ENCODE data around the gene CNOT11.
"Not testable (repeated sequence)": the region's sequence is repeated elsewhere in the genome, so short reads cannot be mapped to it uniquely, and the experiment has no call there.

The CNOT11 gene

GRCh38 chr2:101245468-101245867 is 7.2 kb upstream of the CNOT11 start:
- not testable (repeated sequence) for DNase-seq (ENCODE audit: low spot score)

GRCh38 chr2:101248756-101249155 is 3.9 kb upstream of the CNOT11 start:
- not testable (repeated sequence) for DNase-seq (ENCODE audit: low spot score)

- DNase-seq (ENCODE audit: low spot score): no peak
These were observed 2.9 kb upstream of the CNOT11 start for GRCh38 chr2:101249826-101250225.

GRCh38 chr2:101251246-101251781 is 1.4 kb upstream of the CNOT11 start:
- DNase-seq (ENCODE audit: low spot score): not testable (repeated sequence)

- no peak for DNase-seq (ENCODE audit: low spot score)
These were observed 760 bp upstream of the CNOT11 start for GRCh38 chr2:101251844-101252407.

- DNase-seq (ENCODE audit: low spot score): no peak
These were observed 472 bp downstream of the CNOT11 start for GRCh38 chr2:101253013-101253702.

- no peak for DNase-seq (ENCODE audit: low spot score)
These were observed 1.2 kb downstream of the CNOT11 start for GRCh38 chr2:101253703-101254450.

- no peak for DNase-seq (ENCODE audit: low spot score)
These were observed 2.8 kb downstream of the CNOT11 start for GRCh38 chr2:101255501-101255900.

- no peak for DNase-seq (ENCODE audit: low spot score)
These were observed 3.6 kb downstream of the CNOT11 start for GRCh38 chr2:101256316-101256715.

- no peak for DNase-seq (ENCODE audit: low spot score)
These were observed 6.1 kb downstream of the CNOT11 start for GRCh38 chr2:101258804-101259203.

- no peak for DNase-seq (ENCODE audit: low spot score)
These were observed 9.5 kb downstream of the CNOT11 start for GRCh38 chr2:101262142-101262541.

- DNase-seq (ENCODE audit: low spot score): no peak
These were observed 10.7 kb downstream of the CNOT11 start for GRCh38 chr2:101263377-101263800.

GRCh38 chr2:101264360-101264939 is 11.8 kb downstream of the CNOT11 start:
- DNase-seq (ENCODE audit: low spot score): no peak

GRCh38 chr2:101265893-101266499 is 13.3 kb downstream of the CNOT11 start:
- no peak for DNase-seq (ENCODE audit: low spot score)

GRCh38 chr2:101267671-101268656 is 15.3 kb downstream of the CNOT11 start:
- DNase-seq (ENCODE audit: low spot score): no peak

GRCh38 chr2:101270700-101271259 is 18.1 kb downstream of the CNOT11 start:
- no peak for DNase-seq (ENCODE audit: low spot score)

- DNase-seq (ENCODE audit: low spot score): no peak
These were observed 19.5 kb downstream of the CNOT11 start for GRCh38 chr2:101272045-101272784.

GRCh38 chr2:101273056-101273455 is 20.4 kb downstream of the CNOT11 start:
- no peak for DNase-seq (ENCODE audit: low spot score)

- DNase-seq (ENCODE audit: low spot score): no peak
These were observed 21.5 kb downstream of the CNOT11 start for GRCh38 chr2:101274142-101274541.

- DNase-seq (ENCODE audit: low spot score): no peak
These were observed 24.4 kb downstream of the CNOT11 start for GRCh38 chr2:101277111-101277510.

All from left forelimb (tissue), 1 donor.